HEK293 (cell line): ENCODE data around the gene CHN1.

Source experiments
- CTCF ChIA-PET: fragments of 350-600 bp; formaldehyde crosslinking; extraction: SDS; loops from one replicate; lab custom pipeline; 2021; ENCODE audit warnings: antibody characterized with exemption; lab: Yijun Ruan, JAX
- POLR2A ChIA-PET: fragments of 300-600 bp; formaldehyde crosslinking; extraction: SDS; loops from one replicate; lab custom pipeline; 2020; ENCODE audit warnings: antibody characterized with exemption, inconsistent platforms; lab: Yijun Ruan, JAX
- H3K27ac ChIP-seq: fragments of 200-500 bp; sonication (Bioruptor generic); 2 replicates; pipeline ENCODE4 v1.5.1; 2014; ENCODE audit warnings: low read depth, low read length, control low read depth, inconsistent platforms; ENCODE audit errors: extremely low read depth
- H3K36me3 ChIP-seq, 2 experiments: fragments of 200-500 bp in 1 of 2; sonication (Bioruptor generic) in 1 of 2; 1 replicate in 1 of 2; 2 replicates in 1 of 2; pipeline ENCODE4 v1.5.1; 2014 to 2017; ENCODE audit warnings: inconsistent platforms in 2 of 2, low read length in 2 of 2; ENCODE audit not compliant: control insufficient read depth in 2 of 2, insufficient read depth in 1 of 2
- H3K4me1 ChIP-seq: fragments of 200-500 bp; sonication (Bioruptor generic); 2 replicates; pipeline ENCODE4 v1.5.1; 2014; ENCODE audit warnings: mild to moderate bottlenecking, low read length, inconsistent platforms; ENCODE audit not compliant: control insufficient read depth, insufficient read depth
- H3K4me3 ChIP-seq: 2 replicates; pipeline ENCODE4 v1.5.1; 2011; ENCODE audit warnings: low read depth, mild to moderate bottlenecking, control low read depth, low read length, moderate library complexity
- H3K9me3 ChIP-seq: fragments of 200-500 bp; sonication (Bioruptor generic); 2 replicates; pipeline ENCODE4 v1.5.1; 2014; ENCODE audit warnings: low read depth, low read length, inconsistent platforms; ENCODE audit not compliant: control insufficient read depth, insufficient read depth
- BCL6B ChIP-seq: fragments of 450-650 bp; formaldehyde crosslinking; IDR thresholded peaks from 2 replicates; pipeline ENCODE4 v1.5.1; 2017; ENCODE audit warnings: missing biosample characterization, missing genetic modification characterization
- EGR2 ChIP-seq: fragments of 450-650 bp; formaldehyde crosslinking; IDR thresholded peaks from 2 replicates; pipeline ENCODE4 v1.5.1; 2016; ENCODE audit warnings: low read depth, missing biosample characterization, missing genetic modification characterization
- GLIS1 ChIP-seq: fragments of 450-650 bp; formaldehyde crosslinking; IDR thresholded peaks from 2 replicates; pipeline ENCODE4 v1.5.1; 2016; ENCODE audit warnings: missing biosample characterization, missing genetic modification characterization
- IKZF3 ChIP-seq: fragments of 450-650 bp; IDR thresholded peaks from 2 replicates; pipeline ENCODE4 v1.5.0; 2018; ENCODE audit warnings: missing biosample characterization, mild to moderate bottlenecking, missing genetic modification characterization, moderate library complexity
- MEIS1 ChIP-seq: sonication (generic); formaldehyde crosslinking; IDR thresholded peaks from 2 replicates; pipeline ENCODE4 v1.8.1; 2022; ENCODE audit warnings: missing genetic modification reagents, mild to moderate bottlenecking, borderline replicate concordance
- PRDM4 ChIP-seq: fragments of 450-650 bp; formaldehyde crosslinking; IDR thresholded peaks from 2 replicates; pipeline ENCODE4 v1.5.1; 2017; ENCODE audit warnings: missing biosample characterization, missing genetic modification characterization
- SETDB1 ChIP-seq: IDR thresholded peaks from one replicate; pipeline ENCODE4 v1.6.1; 2017; ENCODE audit warnings: mild to moderate bottlenecking, low read length, moderate library complexity, mixed read lengths; ENCODE audit not compliant: insufficient read length
- SP3 ChIP-seq: fragments of 450-650 bp; formaldehyde crosslinking; IDR thresholded peaks from 2 replicates; pipeline ENCODE4 v1.5.1; 2016; ENCODE audit warnings: missing biosample characterization, missing genetic modification characterization
- ZBTB10 ChIP-seq: fragments of 450-650 bp; formaldehyde crosslinking; IDR thresholded peaks from 2 replicates; pipeline ENCODE4 v1.5.1; 2016; ENCODE audit warnings: missing biosample characterization, missing genetic modification characterization
- ZFHX2 ChIP-seq: fragments of 450-650 bp; formaldehyde crosslinking; conservative IDR thresholded peaks from 2 replicates; pipeline ENCODE4 v1.5.1; 2016; ENCODE audit warnings: missing biosample characterization, missing genetic modification characterization
- ZNF138 ChIP-seq: fragments of 450-650 bp; formaldehyde crosslinking; IDR thresholded peaks from 2 replicates; pipeline ENCODE4 v1.5.1; 2016; ENCODE audit warnings: missing biosample characterization, missing genetic modification characterization, borderline replicate concordance
- ZNF157 ChIP-seq: fragments of 450-650 bp; formaldehyde crosslinking; IDR thresholded peaks from 2 replicates; pipeline ENCODE4 v1.5.1; 2016; ENCODE audit warnings: missing biosample characterization, missing genetic modification characterization
- ZNF23 ChIP-seq: fragments of 450-650 bp; formaldehyde crosslinking; IDR thresholded peaks from 2 replicates; pipeline ENCODE4 v1.5.1; 2016; ENCODE audit warnings: missing biosample characterization, missing genetic modification characterization, borderline replicate concordance
- ZNF248 ChIP-seq: fragments of 450-650 bp; formaldehyde crosslinking; IDR thresholded peaks from 2 replicates; pipeline ENCODE4 v1.5.1; 2017; ENCODE audit warnings: missing biosample characterization, missing genetic modification characterization
- ZNF350 ChIP-seq: fragments of 450-650 bp; formaldehyde crosslinking; IDR thresholded peaks from 2 replicates; pipeline ENCODE4 v1.5.0; 2017; ENCODE audit warnings: missing biosample characterization, mild to moderate bottlenecking, missing genetic modification characterization
- ZNF416 ChIP-seq: fragments of 450-650 bp; formaldehyde crosslinking; IDR thresholded peaks from 2 replicates; pipeline ENCODE4 v1.5.1; 2016; ENCODE audit warnings: missing biosample characterization, missing genetic modification characterization
- ZNF423 ChIP-seq: fragments of 450-650 bp; formaldehyde crosslinking; IDR thresholded peaks from 2 replicates; pipeline ENCODE4 v1.5.1; 2016; ENCODE audit warnings: missing biosample characterization, missing genetic modification characterization
- ZNF560 ChIP-seq: fragments of 450-650 bp; formaldehyde crosslinking; IDR thresholded peaks from 2 replicates; pipeline ENCODE4 v1.5.1; 2017; ENCODE audit warnings: missing biosample characterization, missing genetic modification characterization, borderline replicate concordance
- ZNF571 ChIP-seq: fragments of 450-650 bp; formaldehyde crosslinking; IDR thresholded peaks from 2 replicates; pipeline ENCODE4 v1.5.0; 2017; ENCODE audit warnings: missing biosample characterization, missing genetic modification characterization
- ZNF677 ChIP-seq: fragments of 450-650 bp; IDR thresholded peaks from 2 replicates; pipeline ENCODE4 v1.5.0; 2018; ENCODE audit warnings: missing biosample characterization, mild to moderate bottlenecking, missing genetic modification characterization, moderate library complexity
- ZNF785 ChIP-seq: fragments of 450-650 bp; formaldehyde crosslinking; IDR thresholded peaks from 2 replicates; pipeline ENCODE4 v1.5.1; 2016; ENCODE audit warnings: missing biosample characterization, missing genetic modification characterization
- ZXDB ChIP-seq: fragments of 450-650 bp; formaldehyde crosslinking; IDR thresholded peaks from 2 replicates; pipeline ENCODE4 v1.5.1; 2016; ENCODE audit warnings: missing biosample characterization, missing genetic modification characterization
- TF ChIP-seq, protein P1 (sequence below): fragments of 450-650 bp; formaldehyde crosslinking; IDR thresholded peaks from 2 replicates; pipeline ENCODE4 v1.5.1; 2016; ENCODE audit warnings: missing biosample characterization, missing genetic modification characterization
- TF ChIP-seq, protein P2 (sequence below): fragments of 450-650 bp; formaldehyde crosslinking; IDR thresholded peaks from 2 replicates; pipeline ENCODE4 v1.5.1; 2017; ENCODE audit warnings: missing biosample characterization, missing genetic modification characterization

The CHN1 gene

GRCh38 chr2:174753038-174753633 is 252.0 kb downstream of the CHN1 start:
- Histone ChIP-seq H3K4me1 (no peaks in the 10 kb centered on the region), H3K4me3 (no peak overlapping the region), H3K36me3 (no peaks in the 10 kb centered on the region), H3K9me3 (no peaks in the 10 kb centered on the region), H3K27ac (no peak overlapping the region)
- ChIA-PET POLR2A (no interaction called here), CTCF (interaction anchor here (1.1 kb wide), 2 partner anchors 18 to 237 kb away, joined by 4 to 5 read pairs; no protein-coding TSS in a partner anchor)
- TF ChIP-seq ZNF350 (tag by site-specific recombination) (no peak), ZNF23 (tag by site-specific recombination) (no peak), ZFHX2 (tag by site-specific recombination) (0 out of 2 replicates have a peak, but pooled peaks have one; percentile 9), EGR2 (peak; percentile 26; the same call in 1 of the 2 replicates), ZNF248 (tag by site-specific recombination) (no peak)
- TF ChIP-seq, protein P1, sequence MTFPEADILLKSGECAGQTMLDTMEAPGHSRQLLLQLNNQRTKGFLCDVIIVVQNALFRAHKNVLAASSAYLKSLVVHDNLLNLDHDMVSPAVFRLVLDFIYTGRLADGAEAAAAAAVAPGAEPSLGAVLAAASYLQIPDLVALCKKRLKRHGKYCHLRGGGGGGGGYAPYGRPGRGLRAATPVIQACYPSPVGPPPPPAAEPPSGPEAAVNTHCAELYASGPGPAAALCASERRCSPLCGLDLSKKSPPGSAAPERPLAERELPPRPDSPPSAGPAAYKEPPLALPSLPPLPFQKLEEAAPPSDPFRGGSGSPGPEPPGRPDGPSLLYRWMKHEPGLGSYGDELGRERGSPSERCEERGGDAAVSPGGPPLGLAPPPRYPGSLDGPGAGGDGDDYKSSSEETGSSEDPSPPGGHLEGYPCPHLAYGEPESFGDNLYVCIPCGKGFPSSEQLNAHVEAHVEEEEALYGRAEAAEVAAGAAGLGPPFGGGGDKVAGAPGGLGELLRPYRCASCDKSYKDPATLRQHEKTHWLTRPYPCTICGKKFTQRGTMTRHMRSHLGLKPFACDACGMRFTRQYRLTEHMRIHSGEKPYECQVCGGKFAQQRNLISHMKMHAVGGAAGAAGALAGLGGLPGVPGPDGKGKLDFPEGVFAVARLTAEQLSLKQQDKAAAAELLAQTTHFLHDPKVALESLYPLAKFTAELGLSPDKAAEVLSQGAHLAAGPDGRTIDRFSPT (tag by site-specific recombination): no peak

GRCh38 chr2:174752403-174753037 is 252.7 kb downstream of the CHN1 start:
- Histone ChIP-seq H3K27ac (no peak overlapping the region), H3K4me3 (no peak overlapping the region), H3K4me1 (no peaks in the 10 kb centered on the region), H3K36me3 (no peaks in the 10 kb centered on the region), H3K9me3 (no peaks in the 10 kb centered on the region)
- ChIA-PET CTCF (interaction anchor here (1.1 kb wide), 1 partner anchor 237 kb away, joined by 4 read pairs; no protein-coding TSS in a partner anchor), POLR2A (no interaction called here)
- TF ChIP-seq SETDB1 (no peak), ZNF423 (tag by site-specific recombination) (no peak), ZNF677 (tag by site-specific recombination) (no peak), ZNF785 (tag by site-specific recombination) (no peak), ZNF23 (tag by site-specific recombination) (no peak), SP3 (tag by site-specific recombination) (no peak), ZNF560 (tag by site-specific recombination) (no peak), MEIS1 (CRISPR knock-in tag) (no peak), ZNF138 (tag by site-specific recombination) (no peak), BCL6B (tag by site-specific recombination) (no peak), ZXDB (tag by site-specific recombination) (no peak), IKZF3 (tag by site-specific recombination) (no peak), ZNF416 (tag by site-specific recombination) (no peak), ZNF571 (tag by site-specific recombination) (no peak), GLIS1 (tag by site-specific recombination) (no peak), PRDM4 (tag by site-specific recombination) (no peak), ZBTB10 (tag by site-specific recombination) (no peak), ZNF157 (tag by site-specific recombination) (no peak)
- TF ChIP-seq, protein P2, sequence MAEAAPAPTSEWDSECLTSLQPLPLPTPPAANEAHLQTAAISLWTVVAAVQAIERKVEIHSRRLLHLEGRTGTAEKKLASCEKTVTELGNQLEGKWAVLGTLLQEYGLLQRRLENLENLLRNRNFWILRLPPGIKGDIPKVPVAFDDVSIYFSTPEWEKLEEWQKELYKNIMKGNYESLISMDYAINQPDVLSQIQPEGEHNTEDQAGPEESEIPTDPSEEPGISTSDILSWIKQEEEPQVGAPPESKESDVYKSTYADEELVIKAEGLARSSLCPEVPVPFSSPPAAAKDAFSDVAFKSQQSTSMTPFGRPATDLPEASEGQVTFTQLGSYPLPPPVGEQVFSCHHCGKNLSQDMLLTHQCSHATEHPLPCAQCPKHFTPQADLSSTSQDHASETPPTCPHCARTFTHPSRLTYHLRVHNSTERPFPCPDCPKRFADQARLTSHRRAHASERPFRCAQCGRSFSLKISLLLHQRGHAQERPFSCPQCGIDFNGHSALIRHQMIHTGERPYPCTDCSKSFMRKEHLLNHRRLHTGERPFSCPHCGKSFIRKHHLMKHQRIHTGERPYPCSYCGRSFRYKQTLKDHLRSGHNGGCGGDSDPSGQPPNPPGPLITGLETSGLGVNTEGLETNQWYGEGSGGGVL (tag by site-specific recombination): no peak
